HFFc6 (cell line): ENCODE measurements around the gene GET3. TPM values are rescaled to one million over a fixed set of nuclear protein-coding genes. Genes with fewer than 3 reads are reported as not detected.
"Not testable (repeated sequence)": the region's sequence is repeated elsewhere in the genome, so short reads cannot be mapped to it uniquely, and the experiment has no call there.

Experiments used
- DNase-seq: peaks from one replicate; pipeline ENCODE4 v3.0.0-alpha.2; 2018
- H3K27ac Mint-ChIP-seq: 2 replicates; pipeline ENCODE4 v1.8.0; 2020; ENCODE audit warnings: mild to moderate bottlenecking, mixed read lengths
- H3K27me3 Mint-ChIP-seq: 2 replicates; pipeline ENCODE4 v1.8.0; 2021; ENCODE audit warnings: mild to moderate bottlenecking, moderate library complexity, mixed read lengths; ENCODE audit not compliant: insufficient read depth
- H3K36me3 Mint-ChIP-seq: 2 replicates; pipeline ENCODE4 v1.8.0; 2021; ENCODE audit warnings: low read depth, mixed read lengths
- H3K4me1 Mint-ChIP-seq: 2 replicates; pipeline ENCODE4 v1.8.0; 2020; ENCODE audit warnings: low read depth, mixed read lengths
- H3K4me3 Mint-ChIP-seq: 2 replicates; pipeline ENCODE4 v1.8.0; 2020; ENCODE audit warnings: mild to moderate bottlenecking, moderate library complexity, mixed read lengths
- H3K9me3 Mint-ChIP-seq: 2 replicates; pipeline ENCODE4 v1.8.0; 2020; ENCODE audit warnings: mild to moderate bottlenecking, mixed read lengths
- CTCF ChIP-seq: fragments of 200-600 bp; sonication (generic); IDR thresholded peaks from 2 replicates; pipeline ENCODE4 v1.5.0; 2021; ENCODE audit warnings: antibody characterized with exemption, mild to moderate bottlenecking
- total RNA-seq, 6 experiments: library from RNA; stranded (reverse); fragmentation: NEBNext Ultra II Directional; extraction: Animal tissue kit (Norgen Biotek cat#: 25700); gene quantifications; 2 replicates in 1 of 6; 3 replicates in 5 of 6; pipeline ENCODE4 v1.2.3, GENCODE V29; 2021

Gene GET3
- total RNA-seq, 6 experiments from 2014 or later = 97.0 to 116 (median 107) TPM

DNA sequence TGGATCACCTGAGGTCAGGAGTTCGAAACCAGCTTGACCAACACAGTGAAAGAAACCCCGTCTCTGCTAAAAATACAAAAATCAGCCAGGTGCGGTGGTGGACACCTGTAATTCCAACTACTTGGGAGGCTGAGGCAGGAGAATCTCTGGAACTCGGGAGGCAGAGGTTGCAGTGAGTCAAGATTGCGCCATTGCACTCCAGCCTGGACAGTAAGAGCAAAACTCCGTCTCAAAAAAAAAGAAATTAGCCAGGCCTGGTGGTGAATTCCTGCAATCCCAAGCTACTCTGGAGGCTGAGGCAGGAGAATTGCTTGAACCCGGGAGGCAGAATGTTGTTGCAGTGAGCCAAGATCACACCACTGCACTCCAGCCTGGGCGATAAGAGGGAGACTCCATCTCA is 28.7 kb upstream of the GET3 start:
- peaks cover 21% of the 10 kb centered on the region for H3K36me3 Mint-ChIP-seq
- no peak for DNase-seq
- no peaks in the 10 kb centered on the region for H3K9me3 Mint-ChIP-seq
- no peak overlapping the region for H3K27ac Mint-ChIP-seq
- H3K4me1 Mint-ChIP-seq = no peaks in the 10 kb centered on the region
- no peak overlapping the region for H3K4me3 Mint-ChIP-seq
- no peaks in the 10 kb centered on the region; the same call in 1 of the 2 replicates for H3K27me3 Mint-ChIP-seq
- TF ChIP-seq CTCF = no peak

DNA sequence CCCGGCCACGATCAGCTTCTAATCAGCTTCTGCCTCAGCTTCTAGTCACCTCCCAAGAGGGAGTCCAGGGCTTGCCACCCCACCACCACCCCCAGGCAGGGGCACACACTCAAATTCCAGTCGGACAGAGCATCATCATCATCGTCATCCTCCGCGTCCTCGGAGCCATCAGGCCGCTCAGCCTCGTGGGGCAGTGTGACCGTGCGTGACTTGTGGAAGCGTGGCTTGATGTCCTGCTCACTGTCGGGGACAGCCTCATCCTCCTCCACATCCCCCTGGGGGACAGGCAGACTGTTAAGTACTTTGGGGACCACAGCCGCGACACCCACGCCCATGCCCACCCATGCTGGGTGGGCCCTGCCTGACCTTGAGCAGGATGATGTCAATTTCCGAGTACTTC is 26.1 kb upstream of the GET3 start:
- peaks cover 16% of the 10 kb centered on the region; the same call in 1 of the 2 replicates for H3K36me3 Mint-ChIP-seq
- no peak overlapping the region for H3K27ac Mint-ChIP-seq
- no peaks in the 10 kb centered on the region for H3K4me1 Mint-ChIP-seq
- no peaks in the 10 kb centered on the region for H3K9me3 Mint-ChIP-seq
- TF ChIP-seq CTCF = no peak
- no peak for DNase-seq
- H3K4me3 Mint-ChIP-seq = no peak overlapping the region
- no peaks in the 10 kb centered on the region; the same call in 1 of the 2 replicates for H3K27me3 Mint-ChIP-seq

DNA sequence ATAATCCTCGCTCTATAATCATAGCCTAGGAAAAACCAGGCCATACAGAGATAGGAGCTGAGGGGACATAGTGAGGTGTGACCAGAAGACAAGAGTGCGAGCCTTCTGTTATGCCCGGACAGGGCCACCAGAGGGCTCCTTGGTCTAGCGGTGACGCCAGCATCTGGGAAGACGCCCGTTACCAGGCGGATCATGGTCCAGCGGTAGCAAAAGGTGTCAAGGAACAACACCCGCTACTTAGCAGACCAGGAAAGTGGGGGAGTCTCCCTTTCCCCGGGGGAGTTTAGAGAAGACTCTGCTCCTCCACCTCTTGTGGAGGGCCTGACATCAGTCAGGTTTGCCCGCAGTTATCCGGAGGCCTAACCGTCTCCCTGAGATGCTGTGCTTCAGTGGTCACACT is 25.2 kb upstream of the GET3 start:
- H3K27ac Mint-ChIP-seq, H3K4me1 Mint-ChIP-seq, DNase-seq, H3K9me3 Mint-ChIP-seq, H3K4me3 Mint-ChIP-seq, H3K27me3 Mint-ChIP-seq: not testable (repeated sequence)
- TF ChIP-seq CTCF = peak; percentile 67
- H3K36me3 Mint-ChIP-seq = peaks cover 16% of the 10 kb centered on the region; the same call in 1 of the 2 replicates

- peaks cover 17% of the 10 kb centered on the region; the same call in 1 of the 2 replicates for H3K36me3 Mint-ChIP-seq
- not testable (repeated sequence) for H3K4me1 Mint-ChIP-seq, H3K27me3 Mint-ChIP-seq
Measured at GRCh38 chr19:12713304-12713703, 24.0 kb upstream of the GET3 start.

DNA sequence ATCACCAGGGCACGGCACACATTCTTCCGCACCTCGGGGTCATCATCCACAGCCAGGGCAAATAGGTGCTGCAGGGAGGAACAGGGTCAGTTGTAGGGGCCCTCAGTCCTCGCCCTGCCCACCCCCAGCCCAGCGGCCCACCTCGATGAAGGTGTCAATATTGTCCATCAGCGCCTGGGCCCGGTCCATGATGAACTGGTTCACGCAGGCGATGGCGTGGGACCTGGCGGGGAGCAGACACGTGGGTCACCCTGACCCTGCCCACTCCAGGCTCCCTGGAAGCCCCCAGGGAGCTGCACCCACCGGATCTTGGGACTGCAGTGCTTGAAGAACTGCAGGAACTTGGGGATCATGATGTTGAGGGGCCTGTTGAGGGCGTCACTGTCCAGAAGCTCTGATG is 22.2 kb upstream of the GET3 start:
- TF ChIP-seq CTCF = no peak
- Mint-ChIP-seq H3K4me1 (peaks cover 16% of the 10 kb centered on the region), H3K27ac (no peak overlapping the region), H3K9me3 (no peaks in the 10 kb centered on the region), H3K36me3 (peaks cover 24% of the 10 kb centered on the region), H3K4me3 (no peak overlapping the region), H3K27me3 (peaks cover 3% of the 10 kb centered on the region; the same call in 1 of the 2 replicates)
- no peak for DNase-seq

More at GRCh38 chr19:12713304-12713703, 24.0 kb upstream of the GET3 start:
- not testable (repeated sequence) for H3K4me3 Mint-ChIP-seq, H3K27ac Mint-ChIP-seq, DNase-seq, H3K9me3 Mint-ChIP-seq

DNA sequence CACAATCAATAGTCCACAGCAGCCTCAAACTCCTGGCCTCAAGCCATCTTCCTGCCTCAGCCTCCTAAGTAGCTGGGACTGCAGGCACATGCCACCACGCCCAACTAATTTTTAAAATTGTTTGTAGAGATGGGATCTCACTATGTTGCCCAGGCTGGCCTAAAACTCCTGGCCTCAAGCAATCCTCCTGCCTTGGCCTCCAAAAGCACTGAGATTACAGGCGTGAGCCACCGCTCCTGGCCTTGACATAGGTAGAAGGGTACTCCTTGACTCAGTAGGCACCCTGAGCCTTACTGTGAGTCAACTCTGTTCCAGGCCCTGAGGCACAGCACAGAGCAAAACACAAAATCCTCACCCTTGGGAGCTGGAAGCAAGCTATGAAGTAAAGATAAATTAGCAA is 21.4 kb upstream of the GET3 start:
- Mint-ChIP-seq H3K27ac (no peak overlapping the region), H3K36me3 (peaks cover 30% of the 10 kb centered on the region)

More for the DNA sequence above, 21.4 kb upstream of the GET3 start:
- Mint-ChIP-seq H3K4me1 (peaks cover 22% of the 10 kb centered on the region), H3K9me3 (no peaks in the 10 kb centered on the region), H3K4me3 (no peak overlapping the region), H3K27me3 (peaks cover 3% of the 10 kb centered on the region)
- no peak for DNase-seq
- TF ChIP-seq CTCF = no peak
